OCI-M1 (cell line): Measurements from ENCODE around the gene DDRGK1.
"Not testable (repeated sequence)": the region's sequence is repeated elsewhere in the genome, so short reads cannot be mapped to it uniquely, and the experiment has no call there.

Experiments
- DNase-seq: peaks from one replicate; lab custom pipeline; 2025; lab: John Stamatoyannopoulos, UW

DDRGK1 gene

GRCh38 chr20:3164763-3165410, 39.6 kb downstream of the DDRGK1 start:
- DNase-seq = no peak

- no peak for DNase-seq
Measured at GRCh38 chr20:3164043-3164762, 40.3 kb downstream of the DDRGK1 start.

DNA sequence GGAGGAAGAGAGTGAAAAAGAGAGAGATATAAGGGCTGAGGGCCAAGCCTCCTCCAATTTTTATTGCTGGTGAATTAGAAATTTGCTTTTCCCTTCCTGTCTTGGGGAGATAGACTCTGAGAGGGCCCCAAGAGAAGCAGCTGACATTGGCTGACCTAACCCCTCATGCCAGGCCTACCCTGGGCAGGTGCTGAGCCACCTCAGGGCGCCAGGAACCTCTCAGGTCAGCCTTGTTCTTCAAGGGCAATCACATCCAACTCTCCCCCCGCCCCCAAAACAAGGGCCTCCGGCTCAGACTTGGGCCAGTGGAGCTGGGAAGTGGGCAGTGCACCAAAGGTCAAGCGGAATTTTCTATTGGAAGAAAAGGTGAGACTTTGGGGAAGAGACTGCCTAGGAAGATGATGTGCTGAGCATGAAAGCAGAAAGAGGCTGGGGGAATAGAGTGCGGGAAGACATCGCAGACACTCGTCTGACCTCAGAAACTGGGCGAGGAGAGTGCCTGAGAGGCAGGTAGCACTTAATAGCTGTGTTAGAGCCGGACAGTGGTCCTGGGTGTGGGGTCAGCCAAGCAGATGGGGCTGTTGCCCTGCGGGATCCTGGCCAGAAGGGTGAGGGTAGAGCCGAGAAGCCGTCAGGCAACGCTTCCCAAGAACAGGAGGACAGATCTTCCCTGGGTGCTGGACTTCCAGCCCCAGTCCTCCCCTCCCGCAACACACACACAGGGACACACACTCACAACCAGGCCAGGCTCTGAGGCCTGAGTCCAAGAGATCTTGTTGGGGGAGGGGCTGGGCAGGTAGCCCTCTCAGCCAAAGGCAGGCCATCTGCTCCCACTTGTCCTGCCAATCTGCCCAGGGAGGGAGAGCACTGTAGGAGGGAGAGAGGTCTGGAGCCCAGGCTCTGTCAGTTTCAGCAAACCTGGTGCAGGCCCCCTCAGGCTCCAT, 41.1 kb downstream of the DDRGK1 start:
- no peak for DNase-seq

- no peak for DNase-seq
Measured at GRCh38 chr20:3162080-3162611, 42.3 kb downstream of the DDRGK1 start.

DNA sequence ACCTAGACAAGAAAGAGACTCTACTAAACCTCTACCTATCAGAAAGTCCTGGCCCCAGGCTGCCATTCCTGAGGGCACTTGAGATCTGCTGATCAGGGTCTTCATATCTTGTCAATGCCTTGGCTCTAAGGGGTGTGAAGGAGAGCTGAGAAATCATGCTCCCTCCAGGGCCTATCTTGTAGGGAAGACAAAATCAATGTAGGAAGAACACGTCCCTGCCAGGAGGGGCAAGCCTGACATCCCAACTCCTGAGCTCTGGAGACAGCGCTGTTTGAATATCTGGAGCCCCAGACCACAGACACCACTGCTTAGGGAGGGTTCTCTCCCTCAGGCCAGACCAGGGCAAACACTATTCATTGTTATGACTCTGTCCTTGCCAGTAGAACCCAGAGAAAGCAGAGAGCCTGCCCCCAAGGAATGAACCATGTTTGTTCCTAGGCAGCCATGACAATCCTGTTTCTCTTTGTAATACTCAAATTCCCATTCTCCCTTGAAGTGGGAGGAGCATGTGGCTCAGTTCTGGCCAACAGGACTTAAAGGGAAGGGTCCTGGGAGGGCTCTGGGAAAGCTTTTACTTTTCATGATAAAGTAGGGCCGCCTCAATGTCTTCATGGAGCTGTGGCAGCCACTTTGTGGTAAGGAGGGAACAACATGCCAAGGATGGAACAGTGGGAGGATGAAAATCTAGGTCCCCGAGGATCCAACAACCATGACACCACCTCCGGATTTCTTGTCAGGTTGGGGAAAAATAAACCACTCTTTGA, 43.0 kb downstream of the DDRGK1 start:
- DNase-seq = no peak

- no peak for DNase-seq
Measured at GRCh38 chr20:3160418-3160817, 44.1 kb downstream of the DDRGK1 start.

GRCh38 chr20:3158968-3159431, 45.5 kb downstream of the DDRGK1 start:
- peak; percentile 65 for DNase-seq

GRCh38 chr20:3157817-3158216, 46.7 kb downstream of the DDRGK1 start:
- no peak for DNase-seq

DNA sequence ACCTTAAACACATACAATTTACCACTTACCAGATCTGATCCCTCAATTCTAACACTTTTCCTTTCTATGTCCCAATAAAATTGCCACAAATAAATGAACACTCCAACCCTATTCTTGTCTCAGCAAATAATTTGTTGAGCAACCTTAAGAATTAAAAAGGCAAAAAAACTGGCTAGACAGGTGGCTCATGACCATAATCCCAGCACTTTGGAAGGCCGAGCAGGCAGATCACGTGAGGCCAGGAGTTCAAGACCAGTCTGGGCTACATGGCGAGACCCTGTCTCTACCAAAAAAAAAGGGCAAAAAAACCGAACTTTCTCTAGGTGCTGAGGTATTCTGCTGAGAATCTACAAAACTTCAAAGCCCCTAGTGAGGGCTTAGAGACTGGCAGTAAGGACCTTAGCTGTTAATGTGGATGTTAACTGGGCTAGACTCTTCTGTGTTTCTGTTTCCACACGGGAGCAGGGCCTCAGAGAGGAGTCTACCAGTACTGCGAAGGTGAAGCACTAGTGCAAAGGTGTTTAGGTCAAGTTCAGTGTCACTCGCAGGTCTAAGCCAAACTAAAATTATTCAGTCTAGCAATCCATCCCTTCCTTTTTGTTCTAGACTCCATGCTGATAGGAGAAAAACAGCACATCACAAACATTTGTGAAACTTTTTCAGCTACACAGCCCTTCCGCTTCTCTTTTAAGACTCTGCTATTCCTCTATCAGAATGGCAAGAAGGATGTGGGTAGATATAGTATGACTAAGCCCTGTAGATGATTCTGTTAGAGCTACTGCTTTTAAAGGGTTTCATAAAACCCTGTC, 47.5 kb downstream of the DDRGK1 start:
- DNase-seq = peak; percentile 76

GRCh38 chr20:3152057-3152644, 52.3 kb downstream of the DDRGK1 start:
- not testable (repeated sequence) for DNase-seq

DNA sequence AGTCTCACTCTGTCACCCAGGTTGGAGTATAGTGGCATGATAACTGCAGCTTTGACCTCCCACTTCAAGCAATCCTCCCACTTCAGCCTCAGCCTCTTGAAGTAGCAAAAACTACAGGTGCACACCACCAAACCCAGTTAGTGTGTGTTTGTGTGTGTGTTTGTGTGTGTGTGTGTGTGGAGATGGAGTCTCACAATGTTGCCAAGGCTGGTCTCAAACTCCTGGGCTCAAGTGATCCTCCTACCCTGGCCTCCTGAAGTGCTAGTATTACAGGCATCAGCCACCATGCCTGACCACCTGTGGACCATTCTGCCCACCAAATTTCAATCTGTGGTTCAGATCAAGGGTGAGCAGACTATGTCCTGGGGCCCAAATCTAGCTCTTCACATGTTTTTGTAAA, 53.6 kb downstream of the DDRGK1 start:
- no peak for DNase-seq

GRCh38 chr20:3146732-3147341, 57.6 kb downstream of the DDRGK1 start:
- no peak for DNase-seq

- DNase-seq = no peak
Measured at GRCh38 chr20:3141757-3142156, 62.7 kb downstream of the DDRGK1 start.
